Kasumi-1 (cell line): ENCODE results near the gene TEAD4.

Source experiments
- DNase-seq, 2 experiments: peaks; one replicate each; lab custom pipeline; 2025; lab: John Stamatoyannopoulos, UW

TEAD4 gene

DNA sequence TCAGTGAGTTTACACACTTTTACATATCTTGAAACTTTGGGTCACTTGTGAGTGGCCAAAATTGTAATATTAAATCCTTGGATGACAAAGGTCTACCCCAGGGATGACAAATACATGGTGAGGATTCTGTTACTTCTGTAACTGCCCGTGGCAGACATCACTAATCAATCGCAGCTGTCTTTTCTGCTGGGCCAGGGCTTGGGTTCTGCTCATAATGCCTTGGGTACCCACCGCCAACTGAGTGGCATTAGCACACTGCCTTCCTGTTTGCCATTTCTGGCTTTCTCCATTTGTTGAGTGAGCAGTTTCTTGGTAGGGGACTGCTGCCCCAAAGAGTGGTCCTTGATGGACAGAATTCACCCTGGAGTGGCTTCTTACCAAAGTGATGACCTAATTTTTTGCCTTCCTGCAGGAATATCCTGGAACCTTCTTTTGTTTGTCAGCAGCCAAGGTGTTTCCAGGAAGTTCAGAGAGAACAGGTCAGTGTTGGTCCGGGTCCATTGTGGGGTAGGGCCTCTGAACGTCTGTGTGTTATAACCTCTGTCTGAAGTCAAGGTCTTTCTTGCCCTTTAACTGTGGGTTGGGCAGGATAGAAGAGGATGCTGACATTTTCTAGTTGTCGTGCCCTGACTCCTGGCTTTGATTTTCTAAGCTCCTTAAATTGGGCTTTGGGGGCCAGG lies 124.2 kb downstream of the TEAD4 start:
- no peak for DNase-seq

DNA sequence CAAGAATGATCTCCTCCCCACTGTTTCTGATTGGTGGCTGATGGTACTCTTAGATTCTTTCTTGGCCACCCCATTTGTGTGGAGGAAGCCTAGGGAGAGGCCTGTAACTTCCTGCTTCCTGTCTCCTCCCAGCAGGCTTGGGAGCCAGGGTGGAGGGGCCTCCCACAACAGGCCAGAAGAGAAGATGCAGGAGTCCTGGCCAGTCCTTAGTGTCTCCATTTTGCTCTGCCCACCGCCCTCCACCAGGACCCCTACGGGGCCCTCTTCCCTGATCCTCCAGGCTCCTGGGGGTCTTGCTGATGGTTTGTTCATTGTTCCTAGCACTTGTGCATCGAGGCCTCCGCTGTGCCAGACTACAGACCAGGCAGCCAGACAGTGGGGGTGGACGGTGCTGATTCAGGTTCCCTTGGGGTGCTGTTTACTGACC lies 124.7 kb downstream of the TEAD4 start:
- DNase-seq, result no peak

DNA sequence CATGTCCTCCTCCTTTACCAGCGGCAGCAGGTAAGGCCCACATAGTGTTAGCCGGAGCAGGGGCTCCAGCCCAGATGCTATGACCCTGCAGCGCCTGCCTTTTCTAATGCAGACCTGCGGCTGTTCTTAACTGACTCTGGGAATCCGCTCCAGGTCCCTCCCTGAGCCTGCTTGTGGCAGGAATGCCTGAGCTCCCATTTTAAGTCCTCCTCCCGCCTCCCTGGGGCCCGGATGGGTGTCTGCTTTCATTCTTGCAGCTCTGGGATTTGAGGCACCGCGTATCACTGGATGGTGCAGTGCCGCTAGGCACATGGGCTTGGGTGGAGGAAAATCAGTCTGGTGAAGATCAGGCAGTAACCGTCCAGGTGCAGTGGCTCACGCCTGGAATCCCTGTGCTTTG lies 125.5 kb downstream of the TEAD4 start:
- no peak for DNase-seq

DNA sequence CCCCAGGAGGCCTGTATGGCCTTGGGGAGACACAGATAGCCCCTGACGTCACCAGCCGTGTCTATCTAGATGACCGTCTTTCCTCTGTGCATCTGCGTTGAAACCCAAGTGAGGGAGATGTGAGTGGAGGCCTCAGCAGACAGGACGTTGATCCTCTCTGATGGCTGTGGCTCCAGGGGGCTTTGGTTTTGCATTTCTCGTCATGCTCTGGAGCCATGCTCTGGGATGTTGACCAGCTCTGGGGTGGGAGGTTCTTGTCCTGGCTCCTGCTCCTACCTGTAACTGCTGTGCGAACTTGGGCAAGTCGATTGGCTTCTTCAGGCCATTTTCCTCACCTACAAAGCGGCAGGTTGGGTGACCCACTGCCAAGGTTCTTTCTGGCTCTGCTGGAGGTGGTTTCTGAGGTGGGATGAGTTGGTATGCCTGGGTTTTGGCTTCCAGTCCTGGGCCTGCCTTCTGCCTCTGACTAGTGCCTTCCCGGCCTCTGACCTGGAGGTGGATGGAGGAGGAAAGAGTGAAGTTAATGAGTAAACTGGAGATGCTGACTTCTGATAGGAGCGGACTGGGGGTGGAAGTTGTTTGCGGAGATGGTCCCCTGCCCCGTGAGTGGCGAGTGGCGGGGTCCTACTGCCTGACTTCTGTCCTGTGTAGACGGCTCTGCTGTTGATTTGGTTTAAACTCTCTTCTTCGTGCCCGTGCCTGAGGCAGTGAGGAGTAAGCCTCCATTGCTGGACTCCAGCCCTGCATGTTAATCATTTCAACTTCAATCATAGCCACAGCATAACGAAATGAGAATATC lies 126.3 kb downstream of the TEAD4 start:
- DNase-seq, result no peak

DNA sequence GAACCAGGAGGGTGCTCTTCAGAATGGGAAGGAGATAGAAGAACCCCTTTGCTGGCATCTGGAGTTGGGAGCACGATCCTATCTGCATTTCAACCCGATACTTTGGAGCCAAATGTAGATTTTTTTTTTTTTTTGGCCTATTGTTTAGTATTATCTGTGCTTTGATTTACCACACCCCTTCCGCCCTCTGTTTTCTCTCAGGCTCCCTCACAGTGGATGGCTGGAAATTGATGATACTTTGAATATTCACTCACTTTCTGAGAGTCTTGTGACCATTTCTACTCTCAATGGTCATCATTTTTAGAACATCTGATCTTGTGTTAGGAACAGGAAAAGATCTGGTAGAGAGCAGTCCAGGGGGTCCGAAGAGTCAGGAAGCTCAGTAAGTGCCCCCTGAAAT lies 127.0 kb downstream of the TEAD4 start:
- no peak for DNase-seq

DNA sequence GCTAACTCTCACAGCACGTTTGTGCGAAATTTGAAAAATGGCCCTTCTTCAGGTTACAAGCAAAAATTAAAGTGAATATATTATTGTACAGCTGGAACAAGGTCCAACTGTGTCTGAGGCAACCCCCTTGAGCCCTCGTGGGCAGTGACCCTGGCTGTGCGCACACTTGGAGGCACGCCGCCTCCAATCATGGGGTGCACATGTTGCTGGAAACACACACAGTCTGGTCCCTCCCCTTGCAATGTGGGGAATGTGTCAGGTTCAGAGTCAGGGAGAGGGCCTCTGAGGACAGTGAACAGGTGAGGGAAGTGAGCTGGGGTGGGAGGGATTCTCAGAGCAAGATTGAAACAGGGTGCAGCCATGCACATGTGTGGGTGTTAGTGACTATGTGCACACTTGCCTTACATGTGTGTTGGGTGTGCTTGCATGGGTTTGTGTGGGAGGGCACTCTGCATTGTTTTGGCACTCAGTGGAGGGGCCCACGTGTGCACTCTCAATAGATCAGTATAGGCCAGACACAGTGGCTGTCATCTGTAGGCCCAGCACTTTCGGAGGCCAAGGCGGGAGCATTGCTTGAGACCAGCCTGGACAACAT lies 127.6 kb downstream of the TEAD4 start:
- no peak for DNase-seq

DNA sequence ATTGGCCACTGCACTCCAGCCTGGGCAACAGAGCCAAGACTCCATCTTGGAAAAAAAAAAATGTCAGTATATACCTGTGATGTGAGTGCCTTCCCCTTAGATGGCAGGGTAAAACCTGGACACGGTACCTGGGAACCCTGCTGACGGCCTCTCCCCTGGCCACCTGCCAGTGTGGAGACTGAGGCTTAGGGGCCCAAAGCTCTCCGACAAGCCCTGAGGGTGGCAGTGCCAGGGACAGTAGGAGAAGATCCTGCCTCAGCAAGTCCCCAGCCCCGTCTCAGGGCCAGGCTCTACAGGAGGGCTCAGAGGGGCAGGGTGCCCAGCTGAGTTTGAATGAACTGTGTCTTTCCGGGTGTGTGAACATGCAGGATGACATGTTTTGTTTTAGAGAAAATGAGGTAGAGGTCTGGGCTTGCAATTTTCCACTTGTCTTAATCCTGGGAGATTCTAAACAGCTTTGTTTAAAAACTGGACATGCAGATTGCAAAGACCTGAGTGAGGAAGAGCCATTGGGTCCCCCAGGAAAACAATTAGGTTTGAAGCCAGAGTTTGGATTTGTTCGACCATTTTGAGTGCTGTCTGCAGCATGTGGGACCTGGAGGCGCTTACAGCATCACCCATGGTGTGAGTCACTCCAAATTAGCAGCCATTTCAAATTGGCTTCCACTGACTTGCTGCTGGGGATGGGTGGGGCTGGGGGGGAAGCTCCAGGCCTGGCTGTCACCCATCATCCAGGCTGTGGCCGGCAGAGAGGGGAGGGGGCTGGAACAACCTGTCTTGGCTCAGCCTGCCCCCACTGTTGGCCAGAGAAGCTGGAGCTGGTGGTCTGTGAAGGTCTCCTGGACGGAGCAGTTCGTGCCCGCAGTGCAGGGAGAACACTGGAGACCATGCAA lies 128.8 kb downstream of the TEAD4 start:
- no peak for DNase-seq

DNA sequence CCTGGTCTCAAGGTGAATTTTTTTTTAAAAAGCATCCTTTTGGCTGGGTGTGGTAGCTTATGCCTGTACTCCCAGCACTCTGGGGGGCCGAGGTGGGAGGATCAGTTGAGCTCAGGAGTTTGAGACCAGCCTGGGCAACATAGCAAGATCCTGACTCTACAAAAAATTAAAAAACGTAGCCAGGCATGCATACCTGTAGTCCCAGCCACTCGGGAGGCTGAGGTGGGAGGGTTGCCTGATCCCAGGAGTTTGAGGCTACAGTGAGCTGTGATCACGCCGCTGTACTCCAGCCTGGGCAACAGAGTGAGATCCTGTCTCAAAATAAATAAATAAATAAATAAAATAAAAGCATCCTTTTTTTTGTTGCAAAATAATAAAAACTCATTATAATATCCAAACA lies 130.4 kb downstream of the TEAD4 start:
- DNase-seq, result no peak
